Parathyroid adenoma (tissue), 2 donors: ENCODE data around the gene ARL4A.

Source experiments
- H2AFZ ChIP-seq: fragments of 300-600 bp; sonication (generic); one replicate; pipeline ENCODE4 v1.7.0; 2017; ENCODE audit warnings: antibody characterized with exemption, mild to moderate bottlenecking
- H3K27ac ChIP-seq: fragments of 300-600 bp; sonication (generic); one replicate; pipeline ENCODE4 v1.7.0; 2017
- H3K27me3 ChIP-seq: fragments of 300-600 bp; sonication (generic); one replicate; pipeline ENCODE4 v1.7.0; 2017; ENCODE audit warnings: low read length; ENCODE audit not compliant: control insufficient read depth, insufficient read depth
- H3K36me3 ChIP-seq: fragments of 300-600 bp; sonication (generic); one replicate; pipeline ENCODE4 v1.7.0; 2017; ENCODE audit warnings: low read length; ENCODE audit not compliant: control insufficient read depth, insufficient read depth
- H3K4me1 ChIP-seq: fragments of 300-600 bp; sonication (generic); one replicate; pipeline ENCODE4 v1.7.0; 2017; ENCODE audit warnings: control low read depth
- H3K4me2 ChIP-seq: fragments of 300-600 bp; sonication (generic); one replicate; pipeline ENCODE4 v1.7.0; 2017; ENCODE audit warnings: low read length
- H3K4me3 ChIP-seq: fragments of 300-600 bp; sonication (generic); one replicate; pipeline ENCODE4 v1.7.0; 2017; ENCODE audit warnings: low read depth, low read length
- H3K79me2 ChIP-seq: fragments of 300-600 bp; sonication (generic); one replicate; pipeline ENCODE4 v1.7.0; 2017; ENCODE audit warnings: control low read depth
- H3K9ac ChIP-seq: fragments of 300-600 bp; sonication (generic); one replicate; pipeline ENCODE4 v1.7.0; 2017; ENCODE audit warnings: mild to moderate bottlenecking
- H3K9me3 ChIP-seq: fragments of 300-600 bp; sonication (generic); one replicate; pipeline ENCODE4 v1.7.0; 2017; ENCODE audit warnings: low read length; ENCODE audit not compliant: control insufficient read depth
- TF ChIP-seq, protein P1 (sequence below): fragments of 300-600 bp; sonication (generic); IDR thresholded peaks from one replicate; pipeline ENCODE4 v1.7.0; 2017; ENCODE audit warnings: antibody characterized with exemption, mild to moderate bottlenecking
- donor health status: primary hyperparathyroidism.

ARL4A gene

GRCh38 chr7:12719141-12719919 is 31.9 kb downstream of the ARL4A start:
- H3K4me3 ChIP-seq = no peak overlapping the region
- H3K27ac ChIP-seq = peak overlapping the region; percentile 62
- no peaks in the 10 kb centered on the region for H3K36me3 ChIP-seq
- no peak overlapping the region for H3K4me2 ChIP-seq
- H3K4me1 ChIP-seq = no peaks in the 10 kb centered on the region
- no peaks in the 10 kb centered on the region for H3K79me2 ChIP-seq
- H3K27me3 ChIP-seq = no peaks in the 10 kb centered on the region
- TF ChIP-seq, protein P1, sequence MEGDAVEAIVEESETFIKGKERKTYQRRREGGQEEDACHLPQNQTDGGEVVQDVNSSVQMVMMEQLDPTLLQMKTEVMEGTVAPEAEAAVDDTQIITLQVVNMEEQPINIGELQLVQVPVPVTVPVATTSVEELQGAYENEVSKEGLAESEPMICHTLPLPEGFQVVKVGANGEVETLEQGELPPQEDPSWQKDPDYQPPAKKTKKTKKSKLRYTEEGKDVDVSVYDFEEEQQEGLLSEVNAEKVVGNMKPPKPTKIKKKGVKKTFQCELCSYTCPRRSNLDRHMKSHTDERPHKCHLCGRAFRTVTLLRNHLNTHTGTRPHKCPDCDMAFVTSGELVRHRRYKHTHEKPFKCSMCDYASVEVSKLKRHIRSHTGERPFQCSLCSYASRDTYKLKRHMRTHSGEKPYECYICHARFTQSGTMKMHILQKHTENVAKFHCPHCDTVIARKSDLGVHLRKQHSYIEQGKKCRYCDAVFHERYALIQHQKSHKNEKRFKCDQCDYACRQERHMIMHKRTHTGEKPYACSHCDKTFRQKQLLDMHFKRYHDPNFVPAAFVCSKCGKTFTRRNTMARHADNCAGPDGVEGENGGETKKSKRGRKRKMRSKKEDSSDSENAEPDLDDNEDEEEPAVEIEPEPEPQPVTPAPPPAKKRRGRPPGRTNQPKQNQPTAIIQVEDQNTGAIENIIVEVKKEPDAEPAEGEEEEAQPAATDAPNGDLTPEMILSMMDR = no peak
- no peak overlapping the region for H3K9ac ChIP-seq
- no peaks in the 10 kb centered on the region for H3K9me3 ChIP-seq
- no peak overlapping the region for H2AFZ ChIP-seq

GRCh38 chr7:12719981-12720865 is 32.8 kb downstream of the ARL4A start:
- Histone ChIP-seq H3K4me3 (no peak overlapping the region), H2AFZ (no peak overlapping the region), H3K9me3 (no peaks in the 10 kb centered on the region), H3K4me2 (no peak overlapping the region), H3K36me3 (no peaks in the 10 kb centered on the region), H3K79me2 (no peaks in the 10 kb centered on the region), H3K4me1 (no peaks in the 10 kb centered on the region), H3K27ac (peak overlapping the region; percentile 62), H3K27me3 (no peaks in the 10 kb centered on the region), H3K9ac (no peak overlapping the region)
- TF ChIP-seq, protein P1 = no peak

GRCh38 chr7:12721286-12721830 is 33.9 kb downstream of the ARL4A start:
- no peaks in the 10 kb centered on the region for H3K4me1 ChIP-seq
- H3K9ac ChIP-seq = no peak overlapping the region
- TF ChIP-seq, protein P1 = no peak
- no peaks in the 10 kb centered on the region for H3K9me3 ChIP-seq
- no peak overlapping the region for H3K27ac ChIP-seq
- H3K36me3 ChIP-seq = no peaks in the 10 kb centered on the region
- no peak overlapping the region for H3K4me2 ChIP-seq
- H3K27me3 ChIP-seq = no peaks in the 10 kb centered on the region
- H3K4me3 ChIP-seq = no peak overlapping the region
- no peak overlapping the region for H2AFZ ChIP-seq
- H3K79me2 ChIP-seq = no peaks in the 10 kb centered on the region

- Histone ChIP-seq H3K4me2 (no peak overlapping the region), H3K36me3 (no peaks in the 10 kb centered on the region)
Measured at GRCh38 chr7:12722136-12722535, 34.7 kb downstream of the ARL4A start.

More at GRCh38 chr7:12722136-12722535, 34.7 kb downstream of the ARL4A start:
- no peaks in the 10 kb centered on the region for H3K9me3 ChIP-seq
- no peak overlapping the region for H3K27ac ChIP-seq
- no peak overlapping the region for H3K9ac ChIP-seq
- no peaks in the 10 kb centered on the region for H3K27me3 ChIP-seq
- TF ChIP-seq, protein P1 = no peak
- H2AFZ ChIP-seq = no peak overlapping the region
- no peaks in the 10 kb centered on the region for H3K79me2 ChIP-seq
- no peak overlapping the region for H3K4me3 ChIP-seq
- no peaks in the 10 kb centered on the region for H3K4me1 ChIP-seq
